RKO (cell line): ENCODE data around the gene CYB5R2.

Source experiments
- DNase-seq: peaks from one replicate; pipeline ENCODE4 v3.0.0-alpha.2; 2016; ENCODE audit warnings: low spot score

Gene CYB5R2

DNA sequence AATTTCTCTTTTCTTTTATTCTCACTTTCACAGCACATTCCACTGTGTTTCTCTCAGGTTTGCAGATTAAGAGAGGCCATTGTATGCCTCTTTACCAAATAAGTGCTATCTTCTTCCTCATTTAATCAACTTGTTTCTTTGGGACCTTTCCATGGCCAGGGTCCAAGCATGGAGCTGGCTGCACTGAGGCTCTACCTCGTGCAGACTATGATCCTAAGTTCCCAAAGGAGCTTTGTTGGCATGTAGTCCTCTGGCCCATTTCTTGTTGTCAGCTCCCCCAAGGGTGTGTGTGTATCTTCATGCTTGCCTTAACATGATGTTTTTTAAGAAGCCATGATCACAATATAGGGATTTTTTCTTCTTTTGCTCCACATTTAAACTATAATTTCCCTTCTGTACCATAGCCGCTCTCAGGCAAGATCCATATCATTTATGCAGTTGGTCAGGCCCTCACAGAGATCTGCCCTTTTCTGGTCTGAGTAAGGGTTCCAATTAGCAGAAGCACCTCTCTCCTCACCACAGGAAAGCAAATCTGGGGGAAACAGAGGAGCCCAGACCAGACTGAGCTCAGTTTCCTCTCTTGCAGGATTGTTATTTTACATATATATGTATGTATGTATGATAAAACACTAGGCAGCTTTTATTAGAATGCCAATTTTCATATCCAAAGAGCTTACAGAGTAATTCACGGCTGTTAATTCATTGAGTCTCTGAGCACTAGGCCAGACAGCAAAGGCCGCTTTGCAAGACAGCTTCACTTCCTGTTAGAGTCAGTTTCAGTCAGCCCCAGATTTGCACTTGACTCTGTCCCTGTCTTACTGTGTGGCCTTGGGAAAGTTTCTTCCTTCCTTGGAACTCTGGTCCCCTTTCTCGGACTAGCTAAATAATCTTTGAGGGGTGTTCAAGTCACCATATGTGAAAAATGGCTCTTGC, 34.3 kb downstream of the CYB5R2 start:
- DNase-seq, result no peak

DNA sequence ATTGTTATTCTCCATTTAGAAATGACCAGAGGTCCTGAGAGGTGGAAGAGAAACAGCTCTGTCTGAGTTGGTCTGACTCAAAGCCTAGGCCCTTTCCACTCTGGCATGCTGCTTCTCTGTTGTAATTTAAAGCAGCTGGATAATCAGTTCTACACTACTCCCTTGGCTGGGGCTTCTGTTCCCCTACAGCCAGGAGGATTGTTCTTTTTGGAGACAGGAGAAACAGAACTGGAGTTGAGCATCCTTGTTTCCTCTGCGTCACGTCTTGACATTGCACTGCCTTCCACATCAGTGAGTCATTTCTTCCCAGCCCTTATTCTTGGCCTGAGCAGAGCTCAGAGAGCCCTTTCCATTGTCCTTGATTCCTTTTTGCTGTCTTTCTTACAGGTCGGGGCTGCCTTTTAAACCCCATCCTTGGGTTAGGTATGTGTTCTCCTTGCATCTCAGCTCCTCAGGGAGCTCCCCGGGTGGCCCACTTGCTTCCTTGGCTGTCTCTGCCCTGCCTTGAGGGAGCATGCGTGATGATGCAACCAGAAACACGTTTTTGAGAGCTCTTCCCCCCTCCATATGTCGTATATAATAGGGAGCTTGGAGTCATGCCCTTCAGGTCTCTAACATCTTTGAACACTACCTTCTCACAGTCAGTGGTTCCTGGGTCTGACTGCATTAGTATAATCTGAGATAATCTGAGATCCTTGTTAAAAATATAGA, 35.7 kb downstream of the CYB5R2 start:
- no peak for DNase-seq

DNA sequence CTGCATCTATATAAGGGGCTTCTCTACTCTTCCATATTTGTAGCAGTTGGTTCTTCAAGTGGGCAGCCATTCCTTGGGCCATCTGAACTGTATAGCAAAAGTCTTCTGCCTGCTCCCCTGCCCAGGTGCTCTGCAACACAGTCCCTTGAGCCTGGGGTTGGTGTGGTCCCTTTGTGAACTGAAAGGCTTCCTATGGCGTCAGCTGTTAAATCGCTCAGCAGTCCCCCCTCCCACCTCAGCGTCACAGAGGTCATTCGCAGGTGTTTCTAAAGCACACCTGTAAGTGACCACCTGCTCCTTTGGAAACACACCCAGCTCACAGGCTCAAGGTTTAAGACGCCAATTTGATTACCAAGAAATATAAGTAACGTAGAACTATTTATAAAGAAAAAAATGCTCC, 37.0 kb downstream of the CYB5R2 start:
- DNase-seq, result no peak

DNA sequence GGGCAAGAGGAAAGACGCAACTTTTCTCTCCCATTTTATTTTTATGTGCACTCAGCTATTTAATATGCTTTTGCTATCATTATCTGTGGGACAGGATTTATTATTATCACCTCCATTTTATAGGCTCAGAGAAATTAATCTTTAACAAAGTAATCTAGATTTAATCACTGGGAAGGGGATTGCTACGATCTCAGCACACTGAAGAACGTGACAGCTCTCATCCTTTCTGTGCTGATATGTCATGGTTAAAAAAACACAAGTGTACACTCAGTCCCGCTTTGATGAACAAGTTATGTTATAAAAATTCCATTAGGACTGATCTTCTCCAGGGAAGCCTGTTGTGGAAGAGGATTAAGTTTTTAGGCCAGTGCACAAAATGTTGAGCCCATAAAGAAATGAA, 37.6 kb downstream of the CYB5R2 start:
- DNase-seq, result no peak

DNA sequence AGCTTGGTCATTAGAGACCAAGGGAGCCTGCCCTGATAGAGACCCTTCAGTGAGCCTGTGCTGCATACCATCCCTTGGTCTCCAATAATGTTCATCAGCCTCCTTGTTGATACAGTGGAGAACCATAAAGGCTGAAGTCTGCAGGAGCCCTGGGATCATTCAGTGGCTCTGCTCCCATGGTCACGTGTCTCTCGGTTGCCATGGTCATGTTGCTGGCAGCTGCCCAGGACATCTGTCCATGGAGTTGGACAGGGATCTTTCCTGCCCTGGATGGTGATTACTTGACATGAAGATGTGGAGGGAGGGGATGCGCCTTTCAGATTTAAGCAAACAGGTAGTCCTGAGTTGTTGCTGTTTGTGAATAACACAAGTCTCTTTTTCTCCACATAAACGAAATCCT, 38.2 kb downstream of the CYB5R2 start:
- no peak for DNase-seq

DNA sequence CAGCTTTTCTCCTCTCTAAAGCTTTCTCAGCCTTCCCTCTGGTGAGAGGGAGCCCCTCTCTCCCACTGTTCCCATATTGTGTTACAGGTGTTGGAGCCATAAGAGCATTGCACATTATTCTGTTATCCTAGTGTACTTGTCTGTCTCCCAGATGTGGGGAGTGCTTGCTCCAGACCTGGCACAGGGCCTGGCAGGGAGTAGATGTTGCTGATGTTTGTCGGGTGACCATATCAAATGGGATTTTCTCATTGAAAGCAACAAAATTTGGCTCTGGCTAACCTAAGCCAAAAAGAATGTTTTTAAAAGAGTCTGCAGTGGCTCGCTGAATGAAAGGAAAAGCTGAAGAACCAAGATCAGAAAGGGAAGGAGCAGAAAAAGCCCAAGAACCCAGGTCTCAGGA, 41.1 kb downstream of the CYB5R2 start:
- DNase-seq, result no peak

DNA sequence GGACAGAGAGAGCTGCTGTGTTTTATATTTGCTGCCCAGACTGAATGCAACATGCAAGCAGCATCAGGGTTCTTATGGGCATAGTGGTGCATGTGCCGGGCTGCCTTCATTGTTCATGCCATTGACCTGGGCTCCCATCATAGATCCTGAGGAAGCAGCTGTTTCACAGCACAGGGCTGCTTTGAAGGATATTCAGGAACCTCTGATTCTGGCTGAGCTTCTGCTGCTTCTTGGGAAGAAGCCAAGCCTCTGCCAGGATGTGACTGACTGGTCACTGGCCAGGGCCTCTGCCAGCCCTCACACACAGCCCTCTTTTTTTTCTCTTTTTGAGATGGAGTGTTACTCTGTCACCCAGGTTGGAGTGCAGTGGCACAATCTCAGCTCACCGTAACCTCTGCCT, 43.3 kb downstream of the CYB5R2 start:
- no peak for DNase-seq

DNA sequence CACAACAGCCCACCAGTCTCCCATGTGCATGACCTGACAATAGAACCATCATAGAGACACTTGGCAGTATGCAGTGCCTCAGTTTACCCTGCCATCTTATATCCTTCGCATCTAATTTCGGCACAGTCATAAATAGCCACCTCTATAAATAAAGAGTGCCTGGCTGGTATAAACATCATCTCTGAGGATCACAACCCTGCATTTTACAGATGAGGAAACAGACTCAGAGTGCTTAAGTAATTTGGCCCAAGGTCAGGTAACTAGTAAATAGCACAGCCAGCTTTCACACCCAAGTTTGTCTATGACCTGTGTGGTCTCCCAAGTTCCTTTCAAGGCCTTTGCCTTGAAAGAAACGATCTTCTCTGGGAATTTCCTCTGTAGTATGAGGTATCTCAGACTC, 44.6 kb downstream of the CYB5R2 start:
- no peak for DNase-seq

DNA sequence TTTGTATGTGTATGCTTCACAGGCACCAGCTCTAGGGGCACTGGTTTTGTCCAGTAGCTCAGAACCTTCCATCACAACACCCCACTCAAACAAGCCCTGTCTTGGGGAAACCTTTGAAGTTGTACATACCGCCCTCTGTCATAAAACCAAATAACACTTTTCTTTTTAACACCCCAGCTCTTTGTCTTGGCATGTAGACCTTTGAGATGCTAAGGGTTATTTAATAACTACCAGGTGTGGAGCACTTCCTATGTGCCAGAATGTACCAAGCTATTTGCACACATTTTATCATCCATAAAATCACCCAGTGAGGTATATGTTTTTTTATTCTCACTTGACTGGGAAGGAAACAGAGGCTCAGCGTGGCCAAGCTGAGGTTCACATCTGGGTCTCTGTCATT, 50.6 kb downstream of the CYB5R2 start:
- DNase-seq, result no peak

DNA sequence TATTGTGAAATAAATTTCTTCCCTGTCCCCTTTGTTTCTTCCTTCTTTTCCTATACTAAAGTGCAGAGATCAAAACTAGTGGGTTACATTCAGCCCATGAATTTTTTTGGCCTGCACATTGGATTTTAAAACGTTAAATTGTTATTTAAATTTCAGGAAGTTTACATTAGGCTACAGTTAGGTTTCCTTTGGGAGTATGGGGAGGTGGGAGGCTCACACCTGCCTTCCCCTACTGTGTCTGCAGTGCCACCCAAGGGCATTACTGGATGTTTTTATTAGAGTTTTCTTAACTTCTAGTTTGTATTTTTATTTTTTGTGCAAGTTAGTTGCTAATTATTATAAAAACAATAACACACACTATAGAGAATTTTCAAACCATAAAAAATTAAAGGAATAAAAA, 51.7 kb downstream of the CYB5R2 start:
- no peak for DNase-seq

DNA sequence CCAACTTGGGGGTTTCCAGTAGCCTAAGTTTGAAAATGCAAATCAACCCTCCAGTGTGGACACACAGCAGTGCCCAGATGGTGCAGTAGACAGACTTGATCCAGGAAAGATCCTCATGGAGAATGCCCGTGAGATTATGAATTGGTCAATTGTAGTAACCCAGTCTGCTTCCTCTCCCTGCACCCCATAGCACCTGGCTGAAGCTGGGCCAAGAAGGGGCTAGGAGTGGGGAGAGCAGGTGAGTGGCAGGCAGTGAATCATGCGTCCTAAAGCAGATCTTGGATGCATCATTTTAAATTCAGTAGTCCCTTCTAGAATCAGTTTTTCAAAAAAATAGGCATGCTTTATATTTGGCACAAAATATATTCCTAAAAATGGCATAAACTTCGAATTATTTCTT, 52.2 kb downstream of the CYB5R2 start:
- no peak for DNase-seq

DNA sequence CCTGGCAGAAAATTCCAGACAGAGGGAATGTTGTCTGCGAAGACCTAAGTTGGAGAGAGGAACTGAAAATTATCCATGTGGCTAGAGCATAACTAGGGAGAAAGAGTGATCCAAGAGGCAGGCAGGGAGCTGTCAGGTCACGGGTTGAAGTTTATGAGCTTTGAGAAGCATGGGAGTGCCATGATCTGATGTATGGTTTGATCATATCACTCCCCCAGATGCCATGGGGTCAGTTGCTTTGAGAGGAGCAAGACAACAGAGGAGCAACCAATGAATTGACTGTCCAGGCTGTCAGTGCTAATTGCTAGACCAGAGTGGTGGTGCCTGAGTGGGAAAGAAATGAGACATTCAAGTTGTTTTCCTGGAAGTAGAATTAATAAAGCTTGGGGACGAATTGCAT, 54.0 kb downstream of the CYB5R2 start:
- no peak for DNase-seq

DNA sequence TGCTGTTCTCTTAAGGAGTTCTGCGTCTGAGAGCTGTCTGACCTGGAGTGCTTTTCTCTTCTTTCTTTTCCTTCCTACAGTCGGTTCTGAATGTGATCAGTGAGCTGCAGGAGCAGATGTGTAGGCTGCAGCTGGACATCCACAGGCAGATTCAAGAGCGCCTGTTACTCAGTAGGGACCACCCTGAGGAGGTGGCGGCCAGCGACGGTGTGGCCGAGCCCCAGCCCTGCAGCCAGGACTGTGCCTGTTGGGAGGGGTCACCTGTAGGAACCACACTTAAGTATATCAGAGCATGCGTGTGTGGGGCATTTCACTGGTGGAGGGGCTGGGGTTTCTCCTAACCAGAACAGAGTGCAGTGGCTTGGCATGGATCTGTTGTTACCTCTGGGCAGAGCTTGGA, 56.3 kb downstream of the CYB5R2 start:
- no peak for DNase-seq
